ENCODE data around the gene TMEM238.

Gene TMEM238

GRCh38 chr19:55362174-55362989 lies 21.7 kb downstream of the TMEM238 start:
- DNase-seq (no peak), ATAC-seq (no peak)
- Mint-ChIP-seq H3K4me1 (no peaks in the 10 kb centered on the region), H3K36me3 (ENCODE audit: low read depth) (no peaks in the 10 kb centered on the region), H3K9me3 (no peaks in the 10 kb centered on the region), H3K27me3 (peaks cover 2% of the 10 kb centered on the region), H3K4me3 (no peak overlapping the region), H3K27ac (no peak overlapping the region)

DNA sequence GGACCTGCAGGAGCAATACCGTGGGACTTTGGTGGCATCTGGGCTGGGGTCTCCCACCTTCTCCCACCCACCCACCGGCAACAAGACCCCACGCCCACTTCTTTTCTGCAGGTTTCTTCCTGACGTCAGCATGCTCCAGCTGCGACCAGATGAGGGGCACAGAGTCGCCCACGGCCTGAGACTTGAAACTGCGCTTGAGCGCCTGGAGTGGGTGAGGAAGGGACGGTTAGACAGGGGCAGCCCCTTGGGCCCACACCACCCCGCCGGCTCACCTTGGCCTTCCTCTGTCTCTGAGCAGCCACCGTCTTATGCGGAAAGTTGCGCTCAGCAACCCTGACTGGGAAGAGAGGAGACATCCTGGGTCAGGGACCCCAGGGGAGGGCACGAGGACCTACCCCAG lies 23.2 kb downstream of the TMEM238 start:
- Mint-ChIP-seq H3K27me3 (peaks cover 12% of the 10 kb centered on the region), H3K36me3 (ENCODE audit: low read depth) (no peaks in the 10 kb centered on the region), H3K27ac (no peak overlapping the region), H3K4me3 (no peak overlapping the region), H3K4me1 (no peaks in the 10 kb centered on the region), H3K9me3 (no peaks in the 10 kb centered on the region)
- no peak for ATAC-seq
- DNase-seq = no peak

GRCh38 chr19:55358943-55359908 lies 24.9 kb downstream of the TMEM238 start:
- Mint-ChIP-seq H3K9me3 (no peaks in the 10 kb centered on the region), H3K27ac (no peak overlapping the region), H3K27me3 (peaks cover 21% of the 10 kb centered on the region), H3K4me1 (no peaks in the 10 kb centered on the region), H3K36me3 (ENCODE audit: low read depth) (no peaks in the 10 kb centered on the region), H3K4me3 (no peak overlapping the region)
- ATAC-seq (no peak), DNase-seq (no peak)

DNA sequence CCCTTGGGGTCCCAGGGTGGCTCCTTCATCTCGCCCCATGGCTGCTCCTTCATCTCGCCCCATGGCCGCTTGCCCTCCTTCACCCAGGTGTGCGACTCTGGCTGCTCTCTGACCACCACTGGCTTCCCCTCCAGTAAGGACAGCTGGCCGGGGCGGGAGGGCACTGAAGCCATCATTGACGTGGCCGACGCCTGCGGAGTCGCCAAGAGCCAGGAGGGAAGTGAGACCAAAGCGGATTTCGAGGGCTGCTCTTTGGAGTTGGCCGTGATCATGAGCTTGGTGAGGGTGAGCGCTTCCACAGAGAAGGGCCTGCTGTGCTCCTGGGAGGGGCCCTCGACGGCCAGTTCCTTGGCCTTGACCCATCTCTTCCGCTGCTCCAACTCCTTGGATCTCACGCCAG lies 25.6 kb downstream of the TMEM238 start:
- ATAC-seq (no peak), DNase-seq (no peak)
- H3K4me1 Mint-ChIP-seq = peaks cover 3% of the 10 kb centered on the region
- H3K27ac Mint-ChIP-seq = no peak overlapping the region
- no peaks in the 10 kb centered on the region for H3K36me3 Mint-ChIP-seq (ENCODE audit: low read depth)
- no peak overlapping the region for H3K4me3 Mint-ChIP-seq
- H3K9me3 Mint-ChIP-seq = no peaks in the 10 kb centered on the region
- H3K27me3 Mint-ChIP-seq = peaks cover 26% of the 10 kb centered on the region

GRCh38 chr19:55355213-55355821 lies 28.8 kb downstream of the TMEM238 start:
- ATAC-seq = no peak
- Mint-ChIP-seq H3K4me3 (no peak overlapping the region), H3K27ac (no peak overlapping the region), H3K4me1 (peaks cover 18% of the 10 kb centered on the region), H3K36me3 (ENCODE audit: low read depth) (no peaks in the 10 kb centered on the region), H3K9me3 (no peaks in the 10 kb centered on the region), H3K27me3 (peaks cover 53% of the 10 kb centered on the region)
- no peak for DNase-seq

- Mint-ChIP-seq H3K36me3 (ENCODE audit: low read depth) (no peaks in the 10 kb centered on the region), H3K27me3 (peaks cover 53% of the 10 kb centered on the region), H3K4me1 (peaks cover 18% of the 10 kb centered on the region), H3K27ac (no peak within 1 kb of the TSS), H3K4me3 (peak within 1 kb of the TSS; percentile 62), H3K9me3 (no peaks in the 10 kb centered on the region)
- no peak for ATAC-seq
- no peak for DNase-seq
Measured at GRCh38 chr19:55354698-55355212, 29.3 kb downstream of the TMEM238 start, which contains the start of gene COX6B2. TSS of gene COX6B2 (minus strand) at chr19:55354719. CDS start at chr19:55354521, 198 bp downstream.

DNA sequence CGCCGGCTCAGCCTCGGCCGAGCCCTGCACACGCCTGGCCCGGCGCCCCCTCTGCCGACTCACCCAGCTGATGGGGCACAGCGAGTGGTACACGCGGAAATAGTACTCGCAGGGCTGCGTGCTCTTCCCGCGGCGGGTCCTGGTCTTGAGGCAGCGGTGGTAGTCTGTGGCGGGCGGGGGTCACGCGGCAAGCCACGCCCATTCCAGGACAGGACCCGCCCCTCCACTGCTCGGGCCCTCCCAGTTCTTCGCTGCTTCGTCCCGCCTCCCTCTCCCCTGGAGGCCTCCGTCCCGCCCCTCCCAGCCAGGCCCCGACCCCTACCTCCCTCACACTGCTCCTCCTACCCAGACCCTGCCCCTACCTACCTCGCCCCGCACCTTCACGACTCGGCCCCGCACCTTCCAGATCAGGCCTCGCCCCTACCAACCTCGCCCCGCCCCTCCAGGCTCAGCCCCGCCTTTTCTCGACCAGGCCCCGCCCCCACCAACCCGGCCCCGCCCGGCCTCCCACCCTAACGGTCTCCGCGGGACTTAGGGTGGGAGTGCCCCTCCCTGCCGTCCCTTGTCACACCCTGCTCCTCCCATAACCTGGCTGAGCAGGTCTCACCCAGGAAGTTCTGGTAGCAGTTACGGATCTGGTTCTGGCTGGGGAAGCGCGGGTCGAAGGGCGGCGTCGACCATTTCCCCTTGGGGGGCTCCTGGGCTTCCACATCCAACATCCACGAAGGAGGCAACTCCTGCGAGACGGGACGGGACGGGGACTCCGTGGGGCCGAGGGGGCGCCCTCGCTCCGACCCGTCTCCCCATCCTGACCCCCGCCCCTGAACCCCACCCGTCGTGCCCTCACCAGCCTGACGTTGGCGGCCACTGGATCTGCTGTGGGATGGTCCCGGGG lies 30.0 kb downstream of the TMEM238 start:
- Mint-ChIP-seq H3K4me3 (peak overlapping the region; percentile 62), H3K9me3 (no peaks in the 10 kb centered on the region), H3K36me3 (ENCODE audit: low read depth) (no peaks in the 10 kb centered on the region), H3K27me3 (peaks cover 53% of the 10 kb centered on the region), H3K27ac (no peak overlapping the region), H3K4me1 (peaks cover 18% of the 10 kb centered on the region)
- ATAC-seq (peak; percentile 79), DNase-seq (peak; percentile 75)

DNA sequence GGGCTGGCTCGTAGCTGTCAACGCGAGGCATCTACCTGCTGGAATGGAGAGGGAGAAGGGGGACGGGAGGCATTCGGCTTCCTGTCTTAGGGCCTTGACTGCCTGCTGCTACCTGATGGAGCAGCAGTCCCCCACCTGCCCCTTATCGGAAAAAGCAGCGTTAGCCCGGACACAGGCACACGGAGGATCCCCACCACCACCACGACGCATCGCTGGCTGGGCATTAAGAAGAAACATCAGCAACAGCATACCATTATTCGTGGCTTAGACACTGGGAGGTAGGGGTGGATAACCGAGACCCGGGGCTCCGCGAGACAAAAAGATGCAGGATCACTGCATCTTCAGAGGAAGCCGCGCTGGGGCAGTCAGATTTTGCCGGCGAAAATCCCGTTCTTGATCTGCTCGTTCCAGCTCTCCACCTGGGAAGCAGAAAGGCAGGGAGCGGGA lies 30.7 kb downstream of the TMEM238 start:
- Mint-ChIP-seq H3K27ac (no peak overlapping the region), H3K9me3 (no peaks in the 10 kb centered on the region), H3K4me1 (peaks cover 18% of the 10 kb centered on the region), H3K4me3 (peak overlapping the region; percentile 62), H3K36me3 (ENCODE audit: low read depth) (no peaks in the 10 kb centered on the region), H3K27me3 (peaks cover 53% of the 10 kb centered on the region)
- DNase-seq = no peak
- ATAC-seq = no peak

- Mint-ChIP-seq H3K27me3 (peaks cover 53% of the 10 kb centered on the region), H3K27ac (no peak overlapping the region), H3K4me3 (peak overlapping the region; percentile 62), H3K36me3 (ENCODE audit: low read depth) (no peaks in the 10 kb centered on the region), H3K9me3 (no peaks in the 10 kb centered on the region), H3K4me1 (peaks cover 18% of the 10 kb centered on the region)
- no peak for ATAC-seq
- no peak for DNase-seq
Measured at GRCh38 chr19:55352549-55353145, 31.4 kb downstream of the TMEM238 start.

- no peak for ATAC-seq
- no peaks in the 10 kb centered on the region for H3K9me3 Mint-ChIP-seq
- H3K4me3 Mint-ChIP-seq = no peak overlapping the region
- H3K4me1 Mint-ChIP-seq = peaks cover 18% of the 10 kb centered on the region
- H3K27me3 Mint-ChIP-seq = peaks cover 49% of the 10 kb centered on the region
- H3K36me3 Mint-ChIP-seq (ENCODE audit: low read depth) = no peaks in the 10 kb centered on the region
- no peak overlapping the region for H3K27ac Mint-ChIP-seq
- DNase-seq = no peak
Measured at GRCh38 chr19:55352040-55352439, 32.1 kb downstream of the TMEM238 start.

GRCh38 chr19:55350620-55351315 lies 33.3 kb downstream of the TMEM238 start:
- no peaks in the 10 kb centered on the region for H3K36me3 Mint-ChIP-seq (ENCODE audit: low read depth)
- H3K4me3 Mint-ChIP-seq = no peak overlapping the region
- DNase-seq = no peak
- H3K4me1 Mint-ChIP-seq = peaks cover 18% of the 10 kb centered on the region
- no peak for ATAC-seq
- H3K27ac Mint-ChIP-seq = no peak overlapping the region
- H3K9me3 Mint-ChIP-seq = no peaks in the 10 kb centered on the region
- H3K27me3 Mint-ChIP-seq = peaks cover 40% of the 10 kb centered on the region

DNA sequence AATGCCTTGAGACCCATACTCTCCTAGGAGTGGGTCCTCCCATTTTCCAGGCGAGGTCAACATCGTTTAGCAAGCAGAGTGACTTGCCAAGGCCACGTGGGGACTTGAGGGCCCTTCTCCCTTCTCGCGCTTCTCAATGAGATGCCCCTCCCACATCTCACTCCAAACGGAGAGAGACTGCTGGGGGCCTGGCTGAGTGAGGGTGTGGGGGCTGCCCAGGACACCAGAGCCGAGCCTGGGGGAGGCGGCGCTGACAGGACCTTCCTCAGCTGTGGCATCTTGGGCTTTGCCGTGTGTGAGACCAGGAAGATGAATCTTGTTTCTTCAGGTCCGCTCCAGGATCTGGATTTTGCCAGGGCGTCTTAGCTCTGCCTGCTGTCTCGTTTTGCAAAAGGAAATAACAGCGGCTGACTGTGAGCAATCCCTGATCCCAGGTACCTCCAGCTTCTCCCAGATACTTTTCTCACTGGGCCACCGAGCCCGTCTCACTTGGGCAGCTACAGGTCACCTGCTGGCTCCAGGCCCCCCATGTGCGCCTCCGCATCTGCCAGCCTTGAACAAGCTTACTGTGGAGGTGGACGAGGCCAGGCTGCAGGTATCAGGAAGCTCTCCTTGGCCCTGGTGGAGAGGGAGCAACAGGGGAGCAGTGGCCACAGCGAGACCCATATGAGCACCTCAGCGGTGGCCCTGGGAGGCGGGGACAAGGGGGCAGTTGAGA lies 35.6 kb downstream of the TMEM238 start:
- ATAC-seq = no peak
- peaks cover 3% of the 10 kb centered on the region for H3K36me3 Mint-ChIP-seq (ENCODE audit: low read depth)

More for the DNA sequence above, 35.6 kb downstream of the TMEM238 start:
- no peaks in the 10 kb centered on the region for H3K9me3 Mint-ChIP-seq
- no peak overlapping the region for H3K27ac Mint-ChIP-seq
- no peak overlapping the region for H3K4me3 Mint-ChIP-seq
- no peak for DNase-seq
- peaks cover 15% of the 10 kb centered on the region for H3K4me1 Mint-ChIP-seq
- peaks cover 27% of the 10 kb centered on the region for H3K27me3 Mint-ChIP-seq

All from activated naive CD8-positive, alpha-beta T cell treated with anti-CD3 and anti-CD28 coated beads, Interleukin-2, amount 50 U/mL, for 24 hours (primary cell).